ENCODE measurements around the gene HAS3. TPM values are rescaled to one million over a fixed set of nuclear protein-coding genes. Genes with fewer than 3 reads are reported as not detected.

HAS3 gene
- total RNA-seq, 6 experiments from 2014 or later = 0.39 to 1.0 (median 0.63) TPM

DNA sequence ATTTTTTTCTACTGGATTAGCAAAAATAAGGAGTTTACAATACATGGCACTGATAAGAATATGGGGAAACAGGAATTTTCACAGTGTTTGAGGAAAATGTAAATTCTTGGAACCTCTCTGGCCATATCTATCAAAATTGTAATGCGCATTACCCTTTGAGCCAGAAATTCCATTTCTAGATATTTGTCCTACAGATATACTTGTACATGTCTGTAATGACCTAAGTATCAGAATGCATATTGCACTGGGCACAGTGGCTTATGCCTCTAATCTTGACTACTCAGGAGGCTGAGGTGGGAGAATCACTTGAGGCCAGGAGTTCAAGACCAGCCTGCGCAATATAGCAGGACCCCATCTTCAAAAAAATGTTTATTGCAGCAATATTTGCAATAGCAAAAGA lies 25.8 kb upstream of the HAS3 start:
- no peak for TF ChIP-seq CTCF (IDR thresholded peaks at IDR 0.05)
- TF ChIP-seq POLR2A (IDR thresholded peaks at IDR 0.05) = no peak
- Histone ChIP-seq H3K4me1 (no peaks in the 10 kb centered on the region), H3K9me3 (no peaks in the 10 kb centered on the region), H3K27me3 (no peaks in the 10 kb centered on the region), H3K36me3 (peaks cover 0 to 5% (median 0%) of the 10 kb centered on the region in 4 donors), H3K4me3 (no peak overlapping the region), H3K27ac (no peak overlapping the region)
- intact Hi-C loops (cut with DNase I) = no loop called here
- WGBS (ENCODE audit: insufficient coverage, low coverage, low lambda C conversion rate, missing lambda C conversion rate) = 86% methylated on average over 2 of the region's 2 CpGs
- no peak for DNase-seq
- no peak for ATAC-seq

- no peaks in the 10 kb centered on the region for H3K27me3 ChIP-seq
- H3K4me1 ChIP-seq = peaks cover 0 to 2% (median 0%) of the 10 kb centered on the region in 4 donors
- H3K9me3 ChIP-seq = no peaks in the 10 kb centered on the region
- ATAC-seq = peak; percentile 53 to 66 (median 60)
- peaks cover 0 to 5% (median 0%) of the 10 kb centered on the region in 4 donors for H3K36me3 ChIP-seq
- DNase-seq = no peak
- intact Hi-C loops (cut with DNase I) = no loop called here
- no peak overlapping the region for H3K4me3 ChIP-seq
- no peak overlapping the region for H3K27ac ChIP-seq
- TF ChIP-seq POLR2A (IDR thresholded peaks at IDR 0.05) = no peak
- TF ChIP-seq CTCF (IDR thresholded peaks at IDR 0.05) = peak in 3 of 4 donors; percentile 19 to 43 (median 27)
- 90% methylated on average over 5 of the region's 16 CpGs for WGBS (ENCODE audit: insufficient coverage, low coverage, low lambda C conversion rate, missing lambda C conversion rate)
Measured at GRCh38 chr16:69083306-69083941, 22.0 kb upstream of the HAS3 start.

- Histone ChIP-seq H3K4me1 (peaks cover 0 to 10% (median 2%) of the 10 kb centered on the region in 4 donors), H3K36me3 (peaks cover 0 to 5% (median 0%) of the 10 kb centered on the region in 4 donors), H3K27me3 (no peaks in the 10 kb centered on the region), H3K9me3 (no peaks in the 10 kb centered on the region), H3K4me3 (no peak overlapping the region), H3K27ac (no peak overlapping the region)
- DNase-seq (no peak), ATAC-seq (no peak)
- no peak for TF ChIP-seq POLR2A (IDR thresholded peaks at IDR 0.05)
- no peak for TF ChIP-seq CTCF (IDR thresholded peaks at IDR 0.05)
- 90% methylated on average over 1 of the region's 2 CpGs for WGBS (ENCODE audit: insufficient coverage, low coverage, low lambda C conversion rate, missing lambda C conversion rate)
- intact Hi-C loops (cut with DNase I) = no loop called here
Measured at GRCh38 chr16:69084289-69084688, 21.2 kb upstream of the HAS3 start.

GRCh38 chr16:69085032-69085695 lies 20.3 kb upstream of the HAS3 start:
- peaks cover 0 to 5% (median 0%) of the 10 kb centered on the region in 4 donors for H3K36me3 ChIP-seq
- no peaks in the 10 kb centered on the region for H3K27me3 ChIP-seq
- no peak for ATAC-seq
- intact Hi-C loops (cut with DNase I) = no loop called here
- H3K9me3 ChIP-seq = no peaks in the 10 kb centered on the region
- H3K4me1 ChIP-seq = peaks cover 0 to 18% (median 5%) of the 10 kb centered on the region in 4 donors
- no peak overlapping the region for H3K4me3 ChIP-seq
- no peak for DNase-seq
- 75% methylated on average over 5 of the region's 5 CpGs for WGBS (ENCODE audit: insufficient coverage, low coverage, low lambda C conversion rate, missing lambda C conversion rate)
- TF ChIP-seq POLR2A (IDR thresholded peaks at IDR 0.05) = no peak
- TF ChIP-seq CTCF (IDR thresholded peaks at IDR 0.05) = no peak
- no peak overlapping the region for H3K27ac ChIP-seq
